GM23338 (cell line): ENCODE measurements around the gene EBI3. TPM values are rescaled to one million over a fixed set of nuclear protein-coding genes. Genes with fewer than 3 reads are reported as not detected.

ENCODE experiments used
- ATAC-seq: fragments of 200-7000 bp; cut with Tn5 transposase; 3 replicates; pipeline ENCODE4 v1.9.1; 2020
- DNase-seq: peaks from one replicate; pipeline ENCODE4 v3.0.0-alpha.2; 2015; ENCODE audit warnings: low spot score
- H2AFZ ChIP-seq: fragments of 200-600 bp; sonication (generic); 2 replicates; pipeline ENCODE4 v1.8.0; 2016; ENCODE audit warnings: antibody characterized with exemption, mild to moderate bottlenecking, moderate library complexity
- H3F3A ChIP-seq: fragments of 200-600 bp; sonication (generic); replicated peaks from 2 replicates; pipeline ENCODE4 v1.8.0; 2017; ENCODE audit warnings: antibody characterized with exemption, mixed run types, low read depth
- H3K27ac ChIP-seq: fragments of 200-600 bp; sonication (generic); 2 replicates; pipeline ENCODE4 v1.6.1; 2016; ENCODE audit warnings: low read depth
- H3K27me3 ChIP-seq: fragments of 200-600 bp; sonication (generic); 2 replicates; pipeline ENCODE4 v1.8.0; 2016; ENCODE audit warnings: mild to moderate bottlenecking, mixed run types, moderate library complexity; ENCODE audit not compliant: insufficient read depth
- H3K36me3 ChIP-seq: fragments of 200-600 bp; sonication (generic); 2 replicates; pipeline ENCODE4 v1.8.0; 2016; ENCODE audit warnings: mild to moderate bottlenecking; ENCODE audit not compliant: insufficient read depth
- H3K4me1 ChIP-seq: fragments of 200-600 bp; sonication (generic); 2 replicates; pipeline ENCODE4 v1.8.0; 2016; ENCODE audit warnings: mild to moderate bottlenecking, moderate library complexity; ENCODE audit not compliant: insufficient read depth
- H3K4me2 ChIP-seq: fragments of 200-600 bp; sonication (generic); 2 replicates; pipeline ENCODE4 v1.7.1; 2017; ENCODE audit warnings: mixed run types
- H3K4me3 ChIP-seq: fragments of 200-600 bp; sonication (generic); 2 replicates; pipeline ENCODE4 v1.6.1; 2016; ENCODE audit warnings: mixed run types
- H3K79me2 ChIP-seq: fragments of 200-600 bp; sonication (generic); replicated peaks from 2 replicates; pipeline ENCODE4 v1.8.0; 2017; ENCODE audit warnings: mild to moderate bottlenecking; ENCODE audit not compliant: insufficient read depth
- H3K9me2 ChIP-seq: fragments of 200-600 bp; sonication (generic); 2 replicates; pipeline ENCODE4 v1.8.0; 2017; ENCODE audit not compliant: insufficient read depth
- H4K20me1 ChIP-seq: fragments of 200-600 bp; sonication (generic); replicated peaks from 2 replicates; pipeline ENCODE4 v1.8.0; 2017; ENCODE audit warnings: mild to moderate bottlenecking; ENCODE audit not compliant: insufficient read depth
- H3K27ac Mint-ChIP-seq: 2 replicates; pipeline ENCODE4 v1.8.0; 2020; ENCODE audit warnings: inconsistent platforms, mild to moderate bottlenecking, moderate library complexity, mixed read lengths
- H3K27me3 Mint-ChIP-seq: 3 replicates; pipeline ENCODE4 v1.8.0; 2022; ENCODE audit warnings: low read depth, mild to moderate bottlenecking, moderate library complexity, mixed read lengths, inconsistent platforms; ENCODE audit not compliant: insufficient read depth, poor library complexity
- H3K36me3 Mint-ChIP-seq: 3 replicates; pipeline ENCODE4 v1.8.0; 2021; ENCODE audit warnings: low read depth, mild to moderate bottlenecking, inconsistent platforms, moderate library complexity, mixed read lengths
- H3K4me1 Mint-ChIP-seq: 3 replicates; pipeline ENCODE4 v1.8.0; 2020; ENCODE audit warnings: mild to moderate bottlenecking, inconsistent platforms, mixed read lengths
- H3K4me3 Mint-ChIP-seq: 3 replicates; pipeline ENCODE4 v1.8.0; 2021; ENCODE audit warnings: moderate library complexity, mild to moderate bottlenecking, inconsistent platforms, mixed read lengths
- H3K9me3 Mint-ChIP-seq: 3 replicates; pipeline ENCODE4 v1.8.0; 2020; ENCODE audit warnings: moderate library complexity, mild to moderate bottlenecking, inconsistent platforms, mixed read lengths
- CREB1 ChIP-seq: fragments of 250-450 bp; sonication (Bioruptor Pico); IDR thresholded peaks from 2 replicates; pipeline ENCODE4 v1.5.0; 2020; ENCODE audit warnings: low read depth, mild to moderate bottlenecking, moderate library complexity
- EZH2 ChIP-seq: fragments of 200-600 bp; sonication (generic); IDR thresholded peaks from one replicate; pipeline ENCODE4 v1.8.0; 2017; ENCODE audit warnings: antibody characterized with exemption, mild to moderate bottlenecking, low read depth; ENCODE audit not compliant: unreplicated experiment
- EZH2phosphoT487 ChIP-seq: fragments of 200-600 bp; sonication (generic); IDR thresholded peaks from one replicate; pipeline ENCODE4 v1.8.1; 2018; ENCODE audit warnings: antibody characterized with exemption; ENCODE audit not compliant: unreplicated experiment
- JUNB ChIP-seq: IDR thresholded peaks from one replicate; pipeline ENCODE4 v1.6.1; 2016; ENCODE audit warnings: antibody characterized with exemption; ENCODE audit not compliant: unreplicated experiment
- NANOG ChIP-seq: IDR thresholded peaks from 2 replicates; pipeline ENCODE4 v1.6.1; 2016; ENCODE audit warnings: antibody characterized with exemption, borderline replicate concordance
- POLR2AphosphoS5 ChIP-seq: IDR thresholded peaks from 2 replicates; pipeline ENCODE4 v1.6.1; 2016; ENCODE audit warnings: antibody characterized with exemption, low read depth
- STAT1 ChIP-seq: IDR thresholded peaks from one replicate; pipeline ENCODE4 v1.6.1; 2016; ENCODE audit warnings: antibody characterized with exemption; ENCODE audit not compliant: unreplicated experiment
- ZNF114 ChIP-seq: fragments of 250-450 bp; sonication (Bioruptor Pico); IDR thresholded peaks from 2 replicates; pipeline ENCODE4 v1.5.0; 2020; ENCODE audit warnings: mild to moderate bottlenecking, moderate library complexity
- ZNF331 ChIP-seq: fragments of 250-450 bp; sonication (Bioruptor Pico); IDR thresholded peaks from 2 replicates; pipeline ENCODE4 v1.5.0; 2020; ENCODE audit warnings: low read depth, mild to moderate bottlenecking, moderate library complexity
- polyA plus RNA-seq: library from polyadenylated mRNA; unstranded; fragments of >200 nt; fragmentation: Nextera tagmentation; extraction: Ambion mirVana; gene quantifications from 2 replicates; pipeline ENCODE4 v1.2.1, GENCODE V29; 2016
- total RNA-seq: library from RNA; depleted of rRNA; stranded (reverse); fragments of >200 nt; shearing (Covaris generic); gene quantifications from 2 replicates; pipeline ENCODE4 v1.2.3, GENCODE V29; 2014
- TF ChIP-seq, protein P1 (sequence below): IDR thresholded peaks from 2 replicates; pipeline ENCODE4 v1.6.1; 2016; ENCODE audit warnings: antibody characterized with exemption
- TF ChIP-seq, protein P2 (sequence below): fragments of 250-450 bp; sonication (Bioruptor Pico); IDR thresholded peaks from 2 replicates; pipeline ENCODE4 v1.5.0; 2020; ENCODE audit warnings: mild to moderate bottlenecking, moderate library complexity
- TF ChIP-seq, protein P3 (sequence below): IDR thresholded peaks from one replicate; pipeline ENCODE4 v1.6.1; 2018; ENCODE audit warnings: antibody characterized with exemption; ENCODE audit not compliant: unreplicated experiment
- TF ChIP-seq, protein P4 (sequence below), 2 experiments: fragments of 200-600 bp in 1 of 2; sonication (generic) in 1 of 2; conservative IDR thresholded peaks; 2 replicates each; pipeline versions ENCODE4 v1.5.1 to v1.6.1; 2016 to 2017; ENCODE audit warnings: antibody characterized with exemption in 2 of 2, low read depth in 2 of 2, mild to moderate bottlenecking in 2 of 2, moderate library complexity in 1 of 2

The EBI3 gene
- total and polyA plus RNA-seq, 2 experiments from 2014 or later = 0.52 to 1.4 TPM

DNA sequence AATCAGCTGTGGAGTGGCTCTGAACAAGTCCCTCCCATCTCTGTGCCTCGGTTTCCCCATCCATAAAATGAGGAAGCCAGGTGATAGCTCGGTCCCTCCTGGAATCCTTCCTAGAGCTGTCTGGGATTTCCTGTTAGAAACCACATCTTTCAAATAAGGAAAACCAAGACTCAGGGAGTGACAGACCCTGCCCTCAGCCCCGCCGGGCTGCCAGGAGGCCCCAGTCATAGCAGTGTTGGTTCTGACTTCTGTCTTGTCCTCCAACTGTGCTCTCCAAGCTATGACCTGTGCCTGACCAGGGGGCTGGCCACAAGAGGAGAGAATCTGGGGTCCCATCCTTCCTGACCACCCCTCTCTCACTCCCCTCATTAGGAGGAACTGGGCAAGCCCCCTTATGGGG is 48.7 kb downstream of the EBI3 start:
- ATAC-seq (no peak), DNase-seq (no peak)
- Histone ChIP-seq H3K9me2 (no peaks in the 10 kb centered on the region), H3K4me1 (peaks cover 4% of the 10 kb centered on the region; the same call in 1 of the 2 replicates), H3K4me2 (peak overlapping the region; percentile 95; the same call in 1 of the 2 replicates), H4K20me1 (no peaks in the 10 kb centered on the region), H2AFZ (no peak overlapping the region), H3K27me3 (peaks cover 44% of the 10 kb centered on the region), H3K27ac (no peak overlapping the region), H3K4me3 (peak overlapping the region; percentile 85; the same call in 1 of the 2 replicates), H3K36me3 (no peaks in the 10 kb centered on the region), H3F3A (peaks cover 5% of the 10 kb centered on the region; the same call in 1 of the 2 replicates), H3K79me2 (no peaks in the 10 kb centered on the region)
- H3K27me3 Mint-ChIP-seq = peaks cover 38% of the 10 kb centered on the region
- TF ChIP-seq JUNB (no peak), EZH2phosphoT487 (no peak), POLR2AphosphoS5 (no peak), STAT1 (no peak), ZNF114 (CRISPR knock-in tag) (no peak), NANOG (no peak), CREB1 (CRISPR knock-in tag) (no peak), ZNF331 (no peak), EZH2 (no peak)
- TF ChIP-seq, protein P1, sequence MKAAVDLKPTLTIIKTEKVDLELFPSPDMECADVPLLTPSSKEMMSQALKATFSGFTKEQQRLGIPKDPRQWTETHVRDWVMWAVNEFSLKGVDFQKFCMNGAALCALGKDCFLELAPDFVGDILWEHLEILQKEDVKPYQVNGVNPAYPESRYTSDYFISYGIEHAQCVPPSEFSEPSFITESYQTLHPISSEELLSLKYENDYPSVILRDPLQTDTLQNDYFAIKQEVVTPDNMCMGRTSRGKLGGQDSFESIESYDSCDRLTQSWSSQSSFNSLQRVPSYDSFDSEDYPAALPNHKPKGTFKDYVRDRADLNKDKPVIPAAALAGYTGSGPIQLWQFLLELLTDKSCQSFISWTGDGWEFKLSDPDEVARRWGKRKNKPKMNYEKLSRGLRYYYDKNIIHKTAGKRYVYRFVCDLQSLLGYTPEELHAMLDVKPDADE = no peak
- TF ChIP-seq, protein P2, sequence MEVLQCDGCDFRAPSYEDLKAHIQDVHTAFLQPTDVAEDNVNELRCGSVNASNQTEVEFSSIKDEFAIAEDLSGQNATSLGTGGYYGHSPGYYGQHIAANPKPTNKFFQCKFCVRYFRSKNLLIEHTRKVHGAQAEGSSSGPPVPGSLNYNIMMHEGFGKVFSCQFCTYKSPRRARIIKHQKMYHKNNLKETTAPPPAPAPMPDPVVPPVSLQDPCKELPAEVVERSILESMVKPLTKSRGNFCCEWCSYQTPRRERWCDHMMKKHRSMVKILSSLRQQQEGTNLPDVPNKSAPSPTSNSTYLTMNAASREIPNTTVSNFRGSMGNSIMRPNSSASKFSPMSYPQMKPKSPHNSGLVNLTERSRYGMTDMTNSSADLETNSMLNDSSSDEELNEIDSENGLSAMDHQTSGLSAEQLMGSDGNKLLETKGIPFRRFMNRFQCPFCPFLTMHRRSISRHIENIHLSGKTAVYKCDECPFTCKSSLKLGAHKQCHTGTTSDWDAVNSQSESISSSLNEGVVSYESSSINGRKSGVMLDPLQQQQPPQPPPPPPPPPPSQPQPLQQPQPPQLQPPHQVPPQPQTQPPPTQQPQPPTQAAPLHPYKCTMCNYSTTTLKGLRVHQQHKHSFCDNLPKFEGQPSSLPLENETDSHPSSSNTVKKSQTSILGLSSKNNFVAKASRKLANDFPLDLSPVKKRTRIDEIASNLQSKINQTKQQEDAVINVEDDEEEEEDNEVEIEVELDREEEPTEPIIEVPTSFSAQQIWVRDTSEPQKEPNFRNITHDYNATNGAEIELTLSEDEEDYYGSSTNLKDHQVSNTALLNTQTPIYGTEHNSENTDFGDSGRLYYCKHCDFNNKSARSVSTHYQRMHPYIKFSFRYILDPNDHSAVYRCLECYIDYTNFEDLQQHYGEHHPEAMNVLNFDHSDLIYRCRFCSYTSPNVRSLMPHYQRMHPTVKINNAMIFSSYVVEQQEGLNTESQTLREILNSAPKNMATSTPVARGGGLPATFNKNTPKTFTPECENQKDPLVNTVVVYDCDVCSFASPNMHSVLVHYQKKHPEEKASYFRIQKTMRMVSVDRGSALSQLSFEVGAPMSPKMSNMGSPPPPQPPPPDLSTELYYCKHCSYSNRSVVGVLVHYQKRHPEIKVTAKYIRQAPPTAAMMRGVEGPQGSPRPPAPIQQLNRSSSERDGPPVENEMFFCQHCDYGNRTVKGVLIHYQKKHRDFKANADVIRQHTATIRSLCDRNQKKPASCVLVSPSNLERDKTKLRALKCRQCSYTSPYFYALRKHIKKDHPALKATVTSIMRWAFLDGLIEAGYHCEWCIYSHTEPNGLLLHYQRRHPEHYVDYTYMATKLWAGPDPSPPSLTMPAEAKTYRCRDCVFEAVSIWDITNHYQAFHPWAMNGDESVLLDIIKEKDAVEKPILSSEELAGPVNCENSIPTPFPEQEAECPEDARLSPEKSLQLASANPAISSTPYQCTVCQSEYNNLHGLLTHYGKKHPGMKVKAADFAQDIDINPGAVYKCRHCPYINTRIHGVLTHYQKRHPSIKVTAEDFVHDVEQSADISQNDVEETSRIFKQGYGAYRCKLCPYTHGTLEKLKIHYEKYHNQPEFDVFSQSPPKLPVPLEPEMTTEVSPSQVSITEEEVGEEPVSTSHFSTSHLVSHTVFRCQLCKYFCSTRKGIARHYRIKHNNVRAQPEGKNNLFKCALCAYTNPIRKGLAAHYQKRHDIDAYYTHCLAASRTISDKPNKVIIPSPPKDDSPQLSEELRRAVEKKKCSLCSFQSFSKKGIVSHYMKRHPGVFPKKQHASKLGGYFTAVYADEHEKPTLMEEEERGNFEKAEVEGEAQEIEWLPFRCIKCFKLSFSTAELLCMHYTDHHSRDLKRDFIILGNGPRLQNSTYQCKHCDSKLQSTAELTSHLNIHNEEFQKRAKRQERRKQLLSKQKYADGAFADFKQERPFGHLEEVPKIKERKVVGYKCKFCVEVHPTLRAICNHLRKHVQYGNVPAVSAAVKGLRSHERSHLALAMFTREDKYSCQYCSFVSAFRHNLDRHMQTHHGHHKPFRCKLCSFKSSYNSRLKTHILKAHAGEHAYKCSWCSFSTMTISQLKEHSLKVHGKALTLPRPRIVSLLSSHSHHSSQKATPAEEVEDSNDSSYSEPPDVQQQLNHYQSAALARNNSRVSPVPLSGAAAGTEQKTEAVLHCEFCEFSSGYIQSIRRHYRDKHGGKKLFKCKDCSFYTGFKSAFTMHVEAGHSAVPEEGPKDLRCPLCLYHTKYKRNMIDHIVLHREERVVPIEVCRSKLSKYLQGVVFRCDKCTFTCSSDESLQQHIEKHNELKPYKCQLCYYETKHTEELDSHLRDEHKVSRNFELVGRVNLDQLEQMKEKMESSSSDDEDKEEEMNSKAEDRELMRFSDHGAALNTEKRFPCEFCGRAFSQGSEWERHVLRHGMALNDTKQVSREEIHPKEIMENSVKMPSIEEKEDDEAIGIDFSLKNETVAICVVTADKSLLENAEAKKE (CRISPR knock-in tag) = no peak
- TF ChIP-seq, protein P3, sequence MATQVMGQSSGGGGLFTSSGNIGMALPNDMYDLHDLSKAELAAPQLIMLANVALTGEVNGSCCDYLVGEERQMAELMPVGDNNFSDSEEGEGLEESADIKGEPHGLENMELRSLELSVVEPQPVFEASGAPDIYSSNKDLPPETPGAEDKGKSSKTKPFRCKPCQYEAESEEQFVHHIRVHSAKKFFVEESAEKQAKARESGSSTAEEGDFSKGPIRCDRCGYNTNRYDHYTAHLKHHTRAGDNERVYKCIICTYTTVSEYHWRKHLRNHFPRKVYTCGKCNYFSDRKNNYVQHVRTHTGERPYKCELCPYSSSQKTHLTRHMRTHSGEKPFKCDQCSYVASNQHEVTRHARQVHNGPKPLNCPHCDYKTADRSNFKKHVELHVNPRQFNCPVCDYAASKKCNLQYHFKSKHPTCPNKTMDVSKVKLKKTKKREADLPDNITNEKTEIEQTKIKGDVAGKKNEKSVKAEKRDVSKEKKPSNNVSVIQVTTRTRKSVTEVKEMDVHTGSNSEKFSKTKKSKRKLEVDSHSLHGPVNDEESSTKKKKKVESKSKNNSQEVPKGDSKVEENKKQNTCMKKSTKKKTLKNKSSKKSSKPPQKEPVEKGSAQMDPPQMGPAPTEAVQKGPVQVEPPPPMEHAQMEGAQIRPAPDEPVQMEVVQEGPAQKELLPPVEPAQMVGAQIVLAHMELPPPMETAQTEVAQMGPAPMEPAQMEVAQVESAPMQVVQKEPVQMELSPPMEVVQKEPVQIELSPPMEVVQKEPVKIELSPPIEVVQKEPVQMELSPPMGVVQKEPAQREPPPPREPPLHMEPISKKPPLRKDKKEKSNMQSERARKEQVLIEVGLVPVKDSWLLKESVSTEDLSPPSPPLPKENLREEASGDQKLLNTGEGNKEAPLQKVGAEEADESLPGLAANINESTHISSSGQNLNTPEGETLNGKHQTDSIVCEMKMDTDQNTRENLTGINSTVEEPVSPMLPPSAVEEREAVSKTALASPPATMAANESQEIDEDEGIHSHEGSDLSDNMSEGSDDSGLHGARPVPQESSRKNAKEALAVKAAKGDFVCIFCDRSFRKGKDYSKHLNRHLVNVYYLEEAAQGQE = no peak
- TF ChIP-seq, protein P4, sequence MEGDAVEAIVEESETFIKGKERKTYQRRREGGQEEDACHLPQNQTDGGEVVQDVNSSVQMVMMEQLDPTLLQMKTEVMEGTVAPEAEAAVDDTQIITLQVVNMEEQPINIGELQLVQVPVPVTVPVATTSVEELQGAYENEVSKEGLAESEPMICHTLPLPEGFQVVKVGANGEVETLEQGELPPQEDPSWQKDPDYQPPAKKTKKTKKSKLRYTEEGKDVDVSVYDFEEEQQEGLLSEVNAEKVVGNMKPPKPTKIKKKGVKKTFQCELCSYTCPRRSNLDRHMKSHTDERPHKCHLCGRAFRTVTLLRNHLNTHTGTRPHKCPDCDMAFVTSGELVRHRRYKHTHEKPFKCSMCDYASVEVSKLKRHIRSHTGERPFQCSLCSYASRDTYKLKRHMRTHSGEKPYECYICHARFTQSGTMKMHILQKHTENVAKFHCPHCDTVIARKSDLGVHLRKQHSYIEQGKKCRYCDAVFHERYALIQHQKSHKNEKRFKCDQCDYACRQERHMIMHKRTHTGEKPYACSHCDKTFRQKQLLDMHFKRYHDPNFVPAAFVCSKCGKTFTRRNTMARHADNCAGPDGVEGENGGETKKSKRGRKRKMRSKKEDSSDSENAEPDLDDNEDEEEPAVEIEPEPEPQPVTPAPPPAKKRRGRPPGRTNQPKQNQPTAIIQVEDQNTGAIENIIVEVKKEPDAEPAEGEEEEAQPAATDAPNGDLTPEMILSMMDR (conservative IDR thresholded peaks at IDR 0.05; ENCODE audit: low read depth in 2 of 2) = no peak
- peaks cover 4% of the 10 kb centered on the region; the same call in 2 of the 3 replicates for H3K4me1 Mint-ChIP-seq
- no peaks in the 10 kb centered on the region for H3K36me3 Mint-ChIP-seq
- no peaks in the 10 kb centered on the region for H3K9me3 Mint-ChIP-seq
- no peak overlapping the region for H3K27ac Mint-ChIP-seq
- H3K4me3 Mint-ChIP-seq = peak overlapping the region; percentile 80
